Brain microvascular endothelial cell (primary cell): ENCODE data around the gene CSNK1D.

Experiments
- DNase-seq: peaks from one replicate; pipeline ENCODE4 v3.0.0-alpha.2; 2020
- H3K27ac ChIP-seq: fragments of 250-450 bp; sonication (Bioruptor Pico); 2 replicates; pipeline ENCODE4 v1.5.1; 2020; ENCODE audit warnings: mild to moderate bottlenecking, moderate library complexity
- H3K27me3 ChIP-seq: fragments of 250-450 bp; sonication (Bioruptor Pico); replicated peaks from 2 replicates; pipeline ENCODE4 v1.5.1; 2020; ENCODE audit warnings: mild to moderate bottlenecking
- H3K36me3 ChIP-seq: fragments of 250-450 bp; sonication (Bioruptor Pico); replicated peaks from 2 replicates; pipeline ENCODE4 v1.5.1; 2020; ENCODE audit warnings: mild to moderate bottlenecking
- H3K4me3 ChIP-seq: 2 replicates; pipeline ENCODE4 v1.5.1; 2011; ENCODE audit warnings: low read depth, mild to moderate bottlenecking, control low read depth, low read length, moderate library complexity
- CTCF ChIP-seq: IDR thresholded peaks from 2 replicates; pipeline ENCODE4 v1.5.1; 2011; ENCODE audit warnings: low read depth, mild to moderate bottlenecking, moderate library complexity, low read length, control low read depth, inconsistent platforms; ENCODE audit errors: missing control alignments
- in situ Hi-C: cut with HindIII; loops from 2 replicates; pipeline ENCODE4 v1.10.0; 2017; ENCODE audit warnings: low sequenced_read_pairs, low pct_ligation_motif_present

Gene CSNK1D

GRCh38 chr17:82303944-82304808 lies 30.7 kb upstream of the CSNK1D start:
- TF ChIP-seq CTCF: no peak
- H3K27ac ChIP-seq: no peak overlapping the region
- in situ Hi-C loops: no loop called here
- DNase-seq: no peak
- H3K4me3 ChIP-seq: no peak overlapping the region
- peaks cover 3% of the 10 kb centered on the region for H3K27me3 ChIP-seq
- H3K36me3 ChIP-seq: no peaks in the 10 kb centered on the region

GRCh38 chr17:82302991-82303943 lies 29.8 kb upstream of the CSNK1D start:
- Histone ChIP-seq H3K27me3 (no peaks in the 10 kb centered on the region), H3K27ac (no peak overlapping the region), H3K4me3 (no peak overlapping the region), H3K36me3 (no peaks in the 10 kb centered on the region)
- in situ Hi-C loops: no loop called here
- no peak for DNase-seq
- TF ChIP-seq CTCF: no peak

- Histone ChIP-seq H3K36me3 (no peaks in the 10 kb centered on the region), H3K27me3 (no peaks in the 10 kb centered on the region), H3K27ac (no peak overlapping the region), H3K4me3 (no peak overlapping the region)
- TF ChIP-seq CTCF: no peak
- in situ Hi-C loops: no loop called here
- no peak for DNase-seq
Measured at GRCh38 chr17:82302568-82302963, 29.1 kb upstream of the CSNK1D start.

GRCh38 chr17:82301916-82302567 lies 28.5 kb upstream of the CSNK1D start:
- no peak for TF ChIP-seq CTCF
- DNase-seq: no peak
- no peaks in the 10 kb centered on the region for H3K36me3 ChIP-seq
- no peak overlapping the region for H3K27ac ChIP-seq
- no peak overlapping the region for H3K4me3 ChIP-seq
- in situ Hi-C loops: no loop called here
- no peaks in the 10 kb centered on the region for H3K27me3 ChIP-seq

- Histone ChIP-seq H3K4me3 (no peak overlapping the region), H3K27ac (no peak overlapping the region), H3K27me3 (no peaks in the 10 kb centered on the region), H3K36me3 (no peaks in the 10 kb centered on the region)
- no peak for TF ChIP-seq CTCF
- in situ Hi-C loops: no loop called here
- DNase-seq: no peak
Measured at GRCh38 chr17:82301300-82301915, 27.9 kb upstream of the CSNK1D start.
